Kidney epithelial cell (primary cell): ENCODE measurements around the gene OBSCN. TPM values are rescaled to one million over a fixed set of nuclear protein-coding genes. Genes with fewer than 3 reads are reported as not detected.
"Not testable (repeated sequence)": the region's sequence is repeated elsewhere in the genome, so short reads cannot be mapped to it uniquely, and the experiment has no call there.

Source experiments
- DNase-seq: peaks from one replicate; pipeline ENCODE4 v3.0.0-alpha.2; 2010; ENCODE audit warnings: low read depth
- H3K27me3 ChIP-seq: 2 replicates; pipeline ENCODE4 v1.6.0; 2011; ENCODE audit warnings: low read length; ENCODE audit not compliant: control insufficient read depth, insufficient read depth
- H3K36me3 ChIP-seq: 2 replicates; pipeline ENCODE4 v1.5.1; 2011; ENCODE audit warnings: low read length; ENCODE audit not compliant: control insufficient read depth, insufficient read depth
- H3K4me3 ChIP-seq: 2 replicates; pipeline ENCODE4 v1.5.1; 2011; ENCODE audit warnings: low read depth, mild to moderate bottlenecking, control low read depth, low read length
- total RNA-seq: library from RNA; depleted of rRNA; stranded (reverse); fragments of >200 nt; gene quantifications from 2 replicates; pipeline ENCODE4 v1.2.3, GENCODE V29; 2015
- TF ChIP-seq, protein P1 (sequence below): IDR thresholded peaks from 2 replicates; pipeline ENCODE4 v1.5.1; 2011; ENCODE audit warnings: mild to moderate bottlenecking, moderate library complexity, low read length, control low read depth, inconsistent platforms; ENCODE audit not compliant: insufficient read depth, poor library complexity, severe bottlenecking

OBSCN gene
- total RNA-seq, 1 donor from 2014 or later: 13.5 TPM

DNA sequence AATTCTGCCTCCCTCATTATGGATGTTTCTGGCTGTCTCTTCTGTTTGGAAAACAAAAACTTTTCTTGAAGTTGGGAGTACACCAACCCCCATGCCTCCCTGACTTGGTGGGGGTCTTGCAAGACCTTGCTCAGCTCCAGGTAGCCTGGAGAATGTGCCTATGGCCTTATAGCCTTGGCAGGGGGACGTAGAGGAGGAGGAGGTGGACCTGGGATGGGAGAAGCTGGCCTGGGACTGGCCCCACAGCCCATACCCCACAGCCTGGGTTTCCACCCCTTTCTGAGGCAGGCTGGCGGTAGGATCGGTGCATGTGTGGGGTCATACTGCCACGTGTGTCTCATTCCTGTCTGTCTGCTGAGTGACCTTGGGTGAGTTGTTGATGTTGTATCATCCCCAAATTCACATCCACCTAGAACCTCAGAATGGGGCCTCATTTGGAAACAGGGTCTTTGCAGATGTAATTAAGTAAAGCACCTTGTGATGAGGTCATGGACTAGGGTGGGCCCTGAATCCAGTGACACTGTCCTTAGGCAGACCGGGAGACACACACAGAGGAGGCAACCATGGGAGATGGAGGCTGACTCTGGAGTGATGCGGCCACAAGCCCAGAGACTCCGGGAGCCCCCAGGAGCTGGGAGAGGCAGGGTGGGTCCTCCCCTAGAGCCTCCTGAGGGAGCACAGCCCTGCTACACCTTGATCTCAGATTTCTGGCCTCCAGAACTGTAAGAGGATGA, 18.5 kb downstream of the OBSCN start:
- DNase-seq: no peak
- TF ChIP-seq, protein P1, sequence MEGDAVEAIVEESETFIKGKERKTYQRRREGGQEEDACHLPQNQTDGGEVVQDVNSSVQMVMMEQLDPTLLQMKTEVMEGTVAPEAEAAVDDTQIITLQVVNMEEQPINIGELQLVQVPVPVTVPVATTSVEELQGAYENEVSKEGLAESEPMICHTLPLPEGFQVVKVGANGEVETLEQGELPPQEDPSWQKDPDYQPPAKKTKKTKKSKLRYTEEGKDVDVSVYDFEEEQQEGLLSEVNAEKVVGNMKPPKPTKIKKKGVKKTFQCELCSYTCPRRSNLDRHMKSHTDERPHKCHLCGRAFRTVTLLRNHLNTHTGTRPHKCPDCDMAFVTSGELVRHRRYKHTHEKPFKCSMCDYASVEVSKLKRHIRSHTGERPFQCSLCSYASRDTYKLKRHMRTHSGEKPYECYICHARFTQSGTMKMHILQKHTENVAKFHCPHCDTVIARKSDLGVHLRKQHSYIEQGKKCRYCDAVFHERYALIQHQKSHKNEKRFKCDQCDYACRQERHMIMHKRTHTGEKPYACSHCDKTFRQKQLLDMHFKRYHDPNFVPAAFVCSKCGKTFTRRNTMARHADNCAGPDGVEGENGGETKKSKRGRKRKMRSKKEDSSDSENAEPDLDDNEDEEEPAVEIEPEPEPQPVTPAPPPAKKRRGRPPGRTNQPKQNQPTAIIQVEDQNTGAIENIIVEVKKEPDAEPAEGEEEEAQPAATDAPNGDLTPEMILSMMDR: no peak
- Histone ChIP-seq H3K27me3 (no peaks in the 10 kb centered on the region), H3K4me3 (no peak overlapping the region), H3K36me3 (no peaks in the 10 kb centered on the region)

- no peak for DNase-seq
- Histone ChIP-seq H3K27me3 (no peaks in the 10 kb centered on the region), H3K36me3 (no peaks in the 10 kb centered on the region), H3K4me3 (no peak overlapping the region)
- TF ChIP-seq, protein P1: peak; percentile 31
Measured at GRCh38 chr1:228226956-228227791, 19.3 kb downstream of the OBSCN start.

- DNase-seq, H3K36me3 ChIP-seq, H3K4me3 ChIP-seq, H3K27me3 ChIP-seq: not testable (repeated sequence)
Measured at GRCh38 chr1:228228147-228228546, 20.3 kb downstream of the OBSCN start.

DNA sequence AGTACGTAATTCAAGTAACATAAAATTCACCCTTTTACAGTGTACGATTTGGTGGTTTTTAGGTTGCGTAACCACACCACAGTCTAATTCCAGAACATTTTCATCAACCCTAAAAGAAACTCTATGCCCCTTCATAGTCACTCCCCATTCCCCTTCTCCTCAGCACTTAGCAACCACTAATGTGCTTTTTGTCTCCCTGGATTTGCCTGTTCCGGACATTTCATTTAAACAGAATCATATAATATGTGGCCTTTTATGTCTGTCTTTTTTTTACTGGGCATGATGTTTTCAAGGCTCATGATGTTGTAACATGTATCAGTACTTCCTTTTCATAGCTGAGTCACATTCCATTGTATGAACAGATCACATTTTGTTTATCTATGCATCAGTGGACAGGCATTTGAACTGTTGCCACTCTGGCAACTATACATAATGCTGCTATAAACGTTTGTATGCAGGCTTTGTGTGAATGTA, 20.8 kb downstream of the OBSCN start:
- peak; percentile 73 for DNase-seq
- Histone ChIP-seq H3K36me3 (no peaks in the 10 kb centered on the region), H3K27me3 (no peaks in the 10 kb centered on the region), H3K4me3 (no peak overlapping the region)
- TF ChIP-seq, protein P1: no peak

DNA sequence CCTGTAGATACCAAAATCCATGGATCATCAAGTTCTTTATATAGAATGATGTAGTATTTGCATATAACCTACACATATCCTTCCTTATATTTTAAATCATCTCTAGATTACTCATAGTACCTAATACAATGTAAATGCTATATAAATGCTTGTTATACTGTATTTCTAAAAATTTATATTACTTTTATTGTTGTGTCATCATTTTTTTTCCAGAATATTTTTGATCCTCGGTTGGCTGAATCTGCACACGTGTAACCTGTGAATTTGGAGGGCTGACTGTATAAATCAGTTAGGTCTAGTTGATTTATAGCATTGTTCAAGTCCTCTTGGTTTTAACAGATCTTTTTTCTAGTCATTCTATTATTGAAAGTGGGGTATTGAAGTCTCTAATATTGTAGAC, 23.3 kb downstream of the OBSCN start:
- TF ChIP-seq, protein P1: no peak
- Histone ChIP-seq H3K27me3 (no peaks in the 10 kb centered on the region), H3K36me3 (no peaks in the 10 kb centered on the region), H3K4me3 (no peak overlapping the region)
- no peak for DNase-seq

- TF ChIP-seq, protein P1: no peak
Measured at GRCh38 chr1:228233136-228233535, 25.3 kb downstream of the OBSCN start.

More at GRCh38 chr1:228233136-228233535, 25.3 kb downstream of the OBSCN start:
- Histone ChIP-seq H3K27me3 (no peaks in the 10 kb centered on the region), H3K36me3 (no peaks in the 10 kb centered on the region), H3K4me3 (no peak overlapping the region)
- no peak for DNase-seq
